Keratinocyte (primary cell): ENCODE data around the gene RMND1. TPM values are rescaled to one million over a fixed set of nuclear protein-coding genes. Genes with fewer than 3 reads are reported as not detected.
A peak's percentile ranks its signal among the peaks of the same experiment; 100 is the strongest.

Experiments
- DNase-seq: peaks from one replicate; pipeline ENCODE4 v3.0.0-alpha.2; 2011; ENCODE audit warnings: low read depth, missing footprints, low spot score
- FAIRE-seq: peaks from 2 replicates; lab custom pipeline; 2011; peaks lifted over from hg19 to GRCh38; lab: Jason Lieb, UNC
- H2AFZ ChIP-seq: 2 replicates; pipeline ENCODE4 v1.6.0; 2012; ENCODE audit warnings: low read length, control low read depth, inconsistent platforms; ENCODE audit not compliant: control insufficient read depth
- H3K27ac ChIP-seq: 2 replicates; pipeline ENCODE4 v1.5.1; 2011; ENCODE audit warnings: low read length; ENCODE audit not compliant: control insufficient read depth, insufficient read depth
- H3K27me3 ChIP-seq: 3 replicates; pipeline ENCODE4 v1.6.0; 2011; ENCODE audit warnings: low read length; ENCODE audit not compliant: control insufficient read depth, insufficient read depth; ENCODE audit errors: extremely low read depth
- H3K36me3 ChIP-seq, 2 experiments: 2 replicates in 1 of 2; 3 replicates in 1 of 2; pipeline ENCODE4 v1.5.1; 2011; ENCODE audit warnings: low read length in 2 of 2, mild to moderate bottlenecking in 1 of 2; ENCODE audit not compliant: control insufficient read depth in 2 of 2, insufficient read depth in 2 of 2; ENCODE audit errors: extremely low read depth in 1 of 2
- H3K4me1 ChIP-seq: 3 replicates; pipeline ENCODE4 v1.5.1; 2011; ENCODE audit warnings: low read length; ENCODE audit not compliant: control insufficient read depth, insufficient read depth; ENCODE audit errors: extremely low read depth
- H3K4me2 ChIP-seq: 3 replicates; pipeline ENCODE4 v1.6.0; 2011; ENCODE audit warnings: low read depth, low read length; ENCODE audit not compliant: control insufficient read depth, insufficient read depth; ENCODE audit errors: extremely low read depth
- H3K4me3 ChIP-seq, 3 experiments: fragments of 200-600 bp in 1 of 3; sonication (generic) in 1 of 3; 2 replicates in 2 of 3; 3 replicates in 1 of 3; pipeline ENCODE4 v1.5.1; 2011 to 2016; ENCODE audit warnings: low read length in 3 of 3, mild to moderate bottlenecking in 3 of 3, control low read depth in 2 of 3, inconsistent platforms in 1 of 3, low read depth in 1 of 3, mixed read lengths in 1 of 3, mixed run types in 1 of 3, moderate library complexity in 1 of 3; ENCODE audit not compliant: control insufficient read depth in 2 of 3, insufficient read depth in 2 of 3; ENCODE audit errors: extremely low read depth in 1 of 3
- H3K79me2 ChIP-seq: 2 replicates; pipeline ENCODE4 v1.6.0; 2012; ENCODE audit warnings: low read length; ENCODE audit not compliant: control insufficient read depth, insufficient read depth
- H3K9ac ChIP-seq: 3 replicates; pipeline ENCODE4 v1.6.0; 2011; ENCODE audit warnings: low read length; ENCODE audit not compliant: control insufficient read depth, insufficient read depth; ENCODE audit errors: extremely low read depth
- H3K9me1 ChIP-seq: 3 replicates; pipeline ENCODE4 v1.6.0; 2011; ENCODE audit warnings: low read length; ENCODE audit not compliant: control insufficient read depth, insufficient read depth; ENCODE audit errors: extremely low read depth
- H3K9me3 ChIP-seq: 2 replicates; pipeline ENCODE4 v1.5.1; 2012; ENCODE audit warnings: low read depth, low read length; ENCODE audit not compliant: control insufficient read depth
- H4K20me1 ChIP-seq: 3 replicates; pipeline ENCODE4 v1.6.0; 2011; ENCODE audit warnings: low read length; ENCODE audit not compliant: control insufficient read depth, insufficient read depth; ENCODE audit errors: extremely low read depth
- EZH2 ChIP-seq: IDR thresholded peaks from one replicate; pipeline ENCODE4 v1.6.1; 2012; ENCODE audit warnings: inconsistent platforms, mild to moderate bottlenecking, low read length, moderate library complexity
- dilution Hi-C: fragments of 300-500 bp; cut with MboI; formaldehyde crosslinking; loops from one replicate; pipeline ENCODE4 v1.7.0; 2020; ENCODE audit warnings: low sequenced_read_pairs; ENCODE audit not compliant: extremely low pct_ligation_motif_present
- polyA plus RNA-seq, 5 experiments: library from polyadenylated mRNA; depleted of rRNA in 3 of 5; stranded (reverse) in 3 of 5; stranded (forward) in 1 of 5; unstranded in 1 of 5; fragments of >200 nt; gene quantifications; 1 replicate in 1 of 5; 2 replicates in 3 of 5; 3 replicates in 1 of 5; pipeline versions ENCODE4 v1.2.1 to v1.2.3, GENCODE V29; 2011 to 2012; ENCODE audit warnings: missing spikeins in 2 of 5, low read depth in 1 of 5, low replicate concordance in 1 of 5
- TF ChIP-seq, protein P1 (sequence below), 3 experiments: IDR thresholded peaks in 1 of 3; conservative IDR thresholded peaks in 1 of 3; optimal IDR thresholded peaks in 1 of 3; 2 replicates in 2 of 3; 3 replicates in 1 of 3; pipeline versions ENCODE3 to v1.5.1; 2011; ENCODE audit warnings: low read length in 3 of 3, mild to moderate bottlenecking in 3 of 3, moderate library complexity in 2 of 3, control low read depth in 1 of 3, inconsistent platforms in 1 of 3; ENCODE audit not compliant: insufficient read depth in 2 of 3; ENCODE audit errors: extremely low read depth in 1 of 3

Gene RMND1
- polyA plus RNA-seq, 1 donor (not counting 4 experiments of a cell fraction or from before 2014, with no cell fraction given), result 23.1 TPM

DNA sequence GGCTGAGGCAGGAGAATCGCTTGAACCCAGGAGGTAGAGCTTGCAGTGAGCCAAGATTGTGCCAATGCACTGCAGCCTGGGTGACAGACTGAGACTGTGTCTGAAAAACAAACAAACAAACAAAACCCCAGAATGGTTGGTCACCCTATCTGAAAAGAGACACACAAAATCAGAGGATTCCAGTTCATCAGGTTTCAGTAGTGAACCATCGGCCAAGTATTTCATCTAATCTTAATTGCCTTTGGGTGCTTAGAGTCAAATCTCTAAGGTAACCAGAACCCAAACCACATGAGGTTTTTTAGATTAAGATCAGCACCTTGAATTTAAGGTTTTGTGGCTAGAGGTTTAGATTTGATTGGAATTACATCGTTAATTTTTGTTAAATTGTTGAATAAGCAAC lies 52.2 kb downstream of the RMND1 start:
- peaks cover 2 to 8% of the 10 kb centered on the region in 2 experiments for H3K36me3 ChIP-seq
- peak; percentile 5 for FAIRE-seq
- peak overlapping the region; percentile 36 for H3K4me2 ChIP-seq

DNA sequence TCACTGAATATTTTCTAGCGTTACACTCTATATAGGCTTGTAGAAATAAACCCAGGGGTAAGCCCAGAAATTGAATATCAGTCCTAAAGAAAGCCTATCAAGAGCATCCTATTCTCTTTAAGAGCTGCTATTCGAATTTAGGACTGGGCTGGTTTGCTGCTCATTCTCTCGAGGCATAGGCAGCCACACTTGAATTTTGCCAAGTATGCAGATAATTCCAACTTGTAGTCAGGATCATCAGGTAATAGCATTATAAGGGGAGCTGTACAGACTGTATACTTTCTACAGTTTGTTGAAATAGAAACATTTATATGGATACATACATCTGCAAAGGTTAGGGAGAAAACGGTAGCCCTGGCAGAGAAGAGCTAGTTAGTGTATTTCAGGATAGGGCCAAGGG lies 58.5 kb downstream of the RMND1 start:
- H3K4me3 ChIP-seq, result peak overlapping the region in 1 of 3 experiments; percentile 90
- H4K20me1 ChIP-seq, result no peaks in the 10 kb centered on the region
- H3K79me2 ChIP-seq, result peaks cover 75% of the 10 kb centered on the region
- TF ChIP-seq, protein P1, sequence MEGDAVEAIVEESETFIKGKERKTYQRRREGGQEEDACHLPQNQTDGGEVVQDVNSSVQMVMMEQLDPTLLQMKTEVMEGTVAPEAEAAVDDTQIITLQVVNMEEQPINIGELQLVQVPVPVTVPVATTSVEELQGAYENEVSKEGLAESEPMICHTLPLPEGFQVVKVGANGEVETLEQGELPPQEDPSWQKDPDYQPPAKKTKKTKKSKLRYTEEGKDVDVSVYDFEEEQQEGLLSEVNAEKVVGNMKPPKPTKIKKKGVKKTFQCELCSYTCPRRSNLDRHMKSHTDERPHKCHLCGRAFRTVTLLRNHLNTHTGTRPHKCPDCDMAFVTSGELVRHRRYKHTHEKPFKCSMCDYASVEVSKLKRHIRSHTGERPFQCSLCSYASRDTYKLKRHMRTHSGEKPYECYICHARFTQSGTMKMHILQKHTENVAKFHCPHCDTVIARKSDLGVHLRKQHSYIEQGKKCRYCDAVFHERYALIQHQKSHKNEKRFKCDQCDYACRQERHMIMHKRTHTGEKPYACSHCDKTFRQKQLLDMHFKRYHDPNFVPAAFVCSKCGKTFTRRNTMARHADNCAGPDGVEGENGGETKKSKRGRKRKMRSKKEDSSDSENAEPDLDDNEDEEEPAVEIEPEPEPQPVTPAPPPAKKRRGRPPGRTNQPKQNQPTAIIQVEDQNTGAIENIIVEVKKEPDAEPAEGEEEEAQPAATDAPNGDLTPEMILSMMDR (optimal IDR thresholded peaks at IDR 0.05 in 1 of 3, IDR thresholded peaks at IDR 0.05 in 1 of 3, conservative IDR thresholded peaks at IDR 0.05 in 1 of 3; ENCODE audit: extremely low read depth in 1 of 3, insufficient read depth in 2 of 3, low read length in 3 of 3), result no peak
- no peak for TF ChIP-seq EZH2
- H2AFZ ChIP-seq, result no peak overlapping the region
- peaks cover 0 to 2% of the 10 kb centered on the region in 2 experiments for H3K36me3 ChIP-seq
- H3K9me1 ChIP-seq, result peaks cover 2% of the 10 kb centered on the region
- FAIRE-seq, result no peak
- H3K27me3 ChIP-seq, result no peaks in the 10 kb centered on the region
- peak overlapping the region; percentile 30 for H3K27ac ChIP-seq
- peaks cover 29% of the 10 kb centered on the region for H3K4me1 ChIP-seq
- no peak for DNase-seq
- H3K9ac ChIP-seq, result peak overlapping the region; percentile 88
- H3K9me3 ChIP-seq, result no peaks in the 10 kb centered on the region
- H3K4me2 ChIP-seq, result peak overlapping the region; percentile 99
- dilution Hi-C loops, result no loop called here

More for the DNA sequence above, 52.2 kb downstream of the RMND1 start:
- no peak for TF ChIP-seq EZH2
- TF ChIP-seq, protein P1 (optimal IDR thresholded peaks at IDR 0.05 in 1 of 3, IDR thresholded peaks at IDR 0.05 in 1 of 3, conservative IDR thresholded peaks at IDR 0.05 in 1 of 3; ENCODE audit: extremely low read depth in 1 of 3, insufficient read depth in 2 of 3, low read length in 3 of 3), result no peak
- Histone ChIP-seq H3K27me3 (no peaks in the 10 kb centered on the region), H3K79me2 (peaks cover 82% of the 10 kb centered on the region), H3K9ac (no peak overlapping the region), H3K4me3 (no peak overlapping the region), H3K9me1 (no peaks in the 10 kb centered on the region), H3K27ac (peak overlapping the region; percentile 70), H4K20me1 (peaks cover 8% of the 10 kb centered on the region), H2AFZ (no peak overlapping the region), H3K4me1 (peaks cover 16% of the 10 kb centered on the region), H3K9me3 (no peaks in the 10 kb centered on the region)
- no peak for DNase-seq
- dilution Hi-C loops, result no loop called here
